ENCODE results near the gene ATG2A.
A peak's percentile ranks its signal among the peaks of the same experiment; 100 is the strongest.

ATG2A gene

DNA sequence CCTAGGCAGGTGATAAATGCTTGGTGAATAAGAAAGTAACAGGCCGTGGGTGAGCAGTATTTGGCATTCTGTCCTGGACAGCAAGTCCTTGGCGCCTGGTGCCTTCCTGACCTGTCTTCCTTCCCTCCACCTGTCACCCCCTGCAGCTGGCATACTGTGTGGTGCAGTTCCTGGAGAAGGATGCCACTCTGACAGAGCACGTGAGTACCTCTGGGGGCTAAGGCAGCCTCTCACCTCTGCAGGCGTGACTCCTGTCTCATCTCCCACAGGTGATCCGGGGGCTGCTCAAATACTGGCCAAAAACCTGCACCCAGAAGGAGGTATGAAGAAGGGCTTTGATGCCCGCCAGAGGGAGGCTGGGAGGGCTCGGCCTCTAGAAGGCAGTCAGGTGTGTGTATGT is 14.3 kb upstream of the ATG2A start:
- no peaks in the 10 kb centered on the region for H3K36me3 ChIP-seq (ENCODE audit: insufficient read depth, low read length)
- H3K9me3 ChIP-seq (ENCODE audit: control insufficient read depth, insufficient read depth, low read length), result no peaks in the 10 kb centered on the region
- H3K4me1 ChIP-seq (ENCODE audit: insufficient read depth, low read length), result peaks cover 7% of the 10 kb centered on the region
- no peak overlapping the region for H3K9ac ChIP-seq (ENCODE audit: low read depth, low read length)

DNA sequence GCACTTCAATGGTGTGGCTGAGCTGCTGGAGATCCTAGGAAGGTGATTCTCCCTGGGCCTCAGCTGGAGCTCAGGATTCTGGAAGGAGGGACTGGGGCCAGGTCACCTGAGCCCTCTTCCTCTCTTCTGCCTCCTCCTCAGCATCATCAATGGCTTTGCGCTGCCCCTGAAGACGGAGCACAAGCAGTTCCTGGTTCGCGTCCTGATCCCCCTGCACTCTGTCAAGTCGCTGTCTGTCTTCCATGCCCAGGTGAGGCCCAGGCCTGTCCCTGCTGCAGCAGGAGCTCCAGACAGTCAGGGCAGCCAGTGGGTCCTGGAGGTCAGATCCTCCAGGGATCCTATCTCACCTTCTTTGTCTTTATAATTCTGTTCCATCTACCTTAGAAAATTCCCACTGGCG is 13.3 kb upstream of the ATG2A start:
- no peaks in the 10 kb centered on the region for H3K9me3 ChIP-seq (ENCODE audit: control insufficient read depth, insufficient read depth, low read length)
- H3K36me3 ChIP-seq (ENCODE audit: insufficient read depth, low read length), result no peaks in the 10 kb centered on the region
- peaks cover 1% of the 10 kb centered on the region; the same call in 1 of the 2 replicates for H3K4me1 ChIP-seq (ENCODE audit: insufficient read depth, low read length)
- H3K9ac ChIP-seq (ENCODE audit: low read depth, low read length), result no peak overlapping the region

DNA sequence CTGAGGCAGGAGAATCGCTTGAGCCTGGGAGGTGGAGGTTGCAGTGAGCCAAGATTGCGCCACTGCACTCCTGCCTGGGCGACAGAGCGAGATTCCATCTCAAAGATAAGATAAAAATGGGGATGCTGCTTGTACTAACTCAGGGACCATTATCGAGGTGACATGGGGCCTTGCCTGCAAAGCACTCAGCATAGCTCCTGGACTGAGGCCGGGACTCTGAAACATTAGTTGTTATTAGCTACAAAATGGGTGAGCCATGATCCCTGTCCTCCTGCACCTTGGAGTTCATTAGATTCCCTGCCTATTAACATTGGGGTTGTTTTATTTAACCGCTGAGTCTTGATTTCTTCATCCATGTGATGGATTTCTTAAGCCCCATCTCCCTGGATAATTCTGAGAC is 12.6 kb upstream of the ATG2A start:
- H3K9ac ChIP-seq (ENCODE audit: low read depth, low read length), result no peak overlapping the region

DNA sequence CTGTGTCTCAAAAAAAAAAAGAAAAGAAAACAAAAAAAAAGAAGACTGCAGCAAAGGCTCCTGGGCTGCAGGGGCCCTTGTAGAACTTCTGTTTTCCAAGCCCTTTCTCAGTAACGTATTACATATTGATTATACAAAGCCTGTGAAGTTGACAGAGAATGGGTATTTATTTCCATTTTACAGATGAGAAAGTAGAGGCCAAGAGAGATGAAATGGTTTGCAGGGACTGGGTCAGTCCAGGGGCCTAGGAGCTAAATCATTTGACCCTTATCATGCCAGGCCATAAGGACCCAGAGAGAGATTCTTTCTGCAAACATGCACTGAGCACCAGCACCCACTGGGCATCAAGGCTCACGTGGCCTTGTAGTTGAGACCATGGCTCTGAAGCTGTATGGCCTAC is 11.9 kb upstream of the ATG2A start:
- no peaks in the 10 kb centered on the region for H3K4me1 ChIP-seq (ENCODE audit: insufficient read depth, low read length)
- H3K9me3 ChIP-seq (ENCODE audit: control insufficient read depth, insufficient read depth, low read length), result no peaks in the 10 kb centered on the region
- H3K36me3 ChIP-seq (ENCODE audit: insufficient read depth, low read length), result no peaks in the 10 kb centered on the region
- no peak overlapping the region for H3K9ac ChIP-seq (ENCODE audit: low read depth, low read length)

More for the DNA sequence above, 12.6 kb upstream of the ATG2A start:
- no peaks in the 10 kb centered on the region for H3K4me1 ChIP-seq (ENCODE audit: insufficient read depth, low read length)
- no peaks in the 10 kb centered on the region for H3K9me3 ChIP-seq (ENCODE audit: control insufficient read depth, insufficient read depth, low read length)
- no peaks in the 10 kb centered on the region for H3K36me3 ChIP-seq (ENCODE audit: insufficient read depth, low read length)

DNA sequence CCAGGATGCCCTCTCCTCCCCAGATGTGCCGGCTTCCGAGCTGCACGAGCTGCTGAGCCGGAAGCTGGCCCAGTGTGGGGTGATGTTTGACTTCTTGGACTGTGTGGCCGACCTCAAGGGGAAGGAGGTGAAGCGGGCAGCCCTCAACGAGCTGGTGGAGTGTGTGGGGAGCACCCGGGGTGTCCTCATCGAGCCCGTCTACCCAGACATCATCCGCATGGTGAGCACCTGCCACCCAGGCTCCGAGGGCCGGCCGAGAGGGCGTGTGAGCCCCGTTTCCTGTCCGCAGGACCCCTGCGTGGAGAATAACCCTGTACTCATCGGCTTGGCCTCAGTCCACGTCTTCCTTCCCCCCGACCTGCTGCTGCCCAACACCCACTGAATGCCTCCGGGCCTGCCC is 9.7 kb upstream of the ATG2A start:
- Histone ChIP-seq H3K4me1 (ENCODE audit: insufficient read depth, low read length) (no peaks in the 10 kb centered on the region; the same call in 1 of the 2 replicates), H3K36me3 (ENCODE audit: insufficient read depth, low read length) (no peaks in the 10 kb centered on the region), H3K9me3 (ENCODE audit: control insufficient read depth, insufficient read depth, low read length) (no peaks in the 10 kb centered on the region), H3K9ac (ENCODE audit: low read depth, low read length) (no peak overlapping the region)

DNA sequence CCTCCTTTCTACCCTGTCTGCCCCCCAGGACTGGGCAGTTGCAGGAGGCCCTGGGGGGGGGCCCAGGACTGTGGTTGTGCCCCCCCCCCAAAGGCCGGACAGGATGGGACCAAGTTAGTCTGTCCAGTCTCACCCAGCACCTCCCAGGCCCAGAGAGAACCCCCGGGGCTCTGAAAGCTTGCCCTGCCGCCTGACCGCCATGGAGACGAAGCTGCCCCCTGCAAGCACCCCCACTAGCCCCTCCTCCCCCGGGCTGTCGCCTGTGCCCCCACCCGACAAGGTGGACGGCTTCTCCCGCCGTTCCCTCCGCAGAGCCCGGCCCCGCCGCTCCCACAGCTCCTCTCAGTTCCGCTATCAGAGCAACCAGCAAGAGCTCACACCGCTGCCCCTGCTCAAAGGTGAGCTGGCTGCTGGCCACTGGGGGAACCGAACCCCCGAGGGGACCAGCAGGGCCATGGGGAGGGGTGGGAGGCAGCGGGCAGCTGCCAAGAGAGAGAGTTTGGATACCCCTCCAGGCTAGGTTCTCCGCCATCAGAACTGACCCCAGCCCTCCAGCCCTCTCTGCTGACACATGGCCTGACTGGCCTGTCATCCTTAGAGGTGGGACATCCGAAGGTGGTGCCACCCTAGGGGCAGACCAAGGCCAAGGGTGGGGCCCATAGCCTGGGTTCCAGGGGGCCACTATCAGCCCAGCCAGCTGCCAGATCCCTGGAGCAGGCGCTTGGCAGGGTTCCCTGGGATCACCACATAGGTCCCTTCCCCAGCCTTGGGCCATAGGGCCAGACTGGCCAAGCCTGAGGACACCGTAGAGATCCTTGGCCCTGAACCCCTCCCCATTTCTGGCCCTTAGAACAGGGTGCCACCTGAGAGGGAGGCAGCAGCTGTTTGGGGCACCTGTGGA is 8.8 kb upstream of the ATG2A start:
- Histone ChIP-seq H3K36me3 (ENCODE audit: insufficient read depth, low read length) (no peaks in the 10 kb centered on the region), H3K4me1 (ENCODE audit: insufficient read depth, low read length) (no peaks in the 10 kb centered on the region; the same call in 1 of the 2 replicates), H3K9ac (ENCODE audit: low read depth, low read length) (peak overlapping the region; percentile 56; the same call in 1 of the 2 replicates), H3K9me3 (ENCODE audit: control insufficient read depth, insufficient read depth, low read length) (no peaks in the 10 kb centered on the region)

DNA sequence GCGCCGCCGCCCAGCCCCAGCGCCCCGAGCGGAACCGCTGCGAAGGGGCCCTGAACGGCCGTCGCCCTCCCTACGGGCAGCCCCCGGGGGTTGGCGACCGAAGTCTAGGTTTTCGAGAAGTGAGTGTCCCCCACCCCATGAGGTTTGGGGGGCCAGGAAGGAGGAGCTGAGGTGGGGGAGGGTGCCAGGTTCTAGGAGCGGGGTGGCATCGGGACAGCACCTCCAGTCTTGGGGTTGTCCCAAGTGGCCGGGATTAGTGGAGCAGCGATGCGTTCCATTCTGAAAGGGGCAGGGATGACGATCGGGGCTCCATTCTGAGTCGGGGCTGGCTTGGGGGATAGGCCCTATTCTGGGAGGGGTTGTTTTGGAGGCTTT is 7.9 kb upstream of the ATG2A start:
- no peaks in the 10 kb centered on the region for H3K36me3 ChIP-seq (ENCODE audit: insufficient read depth, low read length)
- no peaks in the 10 kb centered on the region; the same call in 1 of the 2 replicates for H3K4me1 ChIP-seq (ENCODE audit: insufficient read depth, low read length)
- H3K9ac ChIP-seq (ENCODE audit: low read depth, low read length), result peak overlapping the region; percentile 56; the same call in 1 of the 2 replicates
- H3K9me3 ChIP-seq (ENCODE audit: control insufficient read depth, insufficient read depth, low read length), result no peaks in the 10 kb centered on the region

DNA sequence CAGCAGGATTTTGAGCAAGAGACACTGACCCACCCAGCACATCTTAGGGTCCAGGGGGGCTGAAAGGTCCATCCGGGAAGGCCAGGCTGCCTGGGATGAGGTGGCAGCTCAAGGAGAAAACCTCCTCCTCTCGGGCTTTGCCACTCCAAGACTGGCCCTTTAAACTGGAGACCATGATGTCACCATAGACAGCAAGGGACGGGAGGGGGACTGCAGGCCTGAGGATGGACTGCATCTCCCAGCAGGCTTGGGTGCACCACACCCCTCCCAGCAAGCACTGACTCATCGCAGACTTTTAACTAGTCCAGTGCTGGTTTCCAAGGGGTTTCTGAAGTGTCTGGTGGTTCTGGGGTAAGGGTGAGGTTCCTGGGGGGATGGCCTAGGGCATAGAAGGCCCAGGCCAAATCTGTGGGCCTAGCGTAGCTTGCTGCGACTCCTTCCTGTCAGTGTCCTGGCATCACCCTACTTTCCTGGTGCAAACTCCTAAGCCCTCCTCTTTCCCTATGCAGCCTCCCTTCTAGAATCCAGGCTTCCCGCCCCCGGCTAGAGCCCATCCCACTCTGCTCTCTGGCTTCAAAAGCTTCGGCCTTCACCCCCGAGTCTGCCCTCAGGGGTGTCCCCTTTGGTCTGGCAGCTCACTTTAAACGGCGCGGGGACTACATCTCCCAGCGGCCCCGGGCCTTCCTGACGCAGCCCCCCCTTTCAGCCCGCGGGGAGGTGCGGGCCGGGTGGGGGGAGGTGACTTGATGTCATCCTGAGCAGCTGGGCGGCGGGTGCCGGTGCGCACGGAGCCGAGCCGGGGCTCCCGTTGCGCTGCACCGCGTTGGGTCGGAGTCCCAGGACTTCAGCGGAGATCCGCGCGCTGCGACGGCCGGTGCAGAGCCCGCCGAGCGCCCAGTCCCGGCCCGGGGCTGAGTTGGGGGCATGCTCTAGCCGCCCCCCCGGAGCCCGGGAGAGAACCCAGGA is 7.2 kb upstream of the ATG2A start, which contains the start of gene PPP2R5B:
TSS of gene PPP2R5B (plus strand) at position 746 of the 966 bp plus-strand sequence. CDS start 1,046 bp downstream, outside the sequence.
- Histone ChIP-seq H3K36me3 (ENCODE audit: insufficient read depth, low read length) (no peaks in the 10 kb centered on the region), H3K9ac (ENCODE audit: low read depth, low read length) (peak within 1 kb of the TSS; percentile 56), H3K4me1 (ENCODE audit: insufficient read depth, low read length) (no peaks in the 10 kb centered on the region; the same call in 1 of the 2 replicates), H3K9me3 (ENCODE audit: control insufficient read depth, insufficient read depth, low read length) (no peaks in the 10 kb centered on the region)

DNA sequence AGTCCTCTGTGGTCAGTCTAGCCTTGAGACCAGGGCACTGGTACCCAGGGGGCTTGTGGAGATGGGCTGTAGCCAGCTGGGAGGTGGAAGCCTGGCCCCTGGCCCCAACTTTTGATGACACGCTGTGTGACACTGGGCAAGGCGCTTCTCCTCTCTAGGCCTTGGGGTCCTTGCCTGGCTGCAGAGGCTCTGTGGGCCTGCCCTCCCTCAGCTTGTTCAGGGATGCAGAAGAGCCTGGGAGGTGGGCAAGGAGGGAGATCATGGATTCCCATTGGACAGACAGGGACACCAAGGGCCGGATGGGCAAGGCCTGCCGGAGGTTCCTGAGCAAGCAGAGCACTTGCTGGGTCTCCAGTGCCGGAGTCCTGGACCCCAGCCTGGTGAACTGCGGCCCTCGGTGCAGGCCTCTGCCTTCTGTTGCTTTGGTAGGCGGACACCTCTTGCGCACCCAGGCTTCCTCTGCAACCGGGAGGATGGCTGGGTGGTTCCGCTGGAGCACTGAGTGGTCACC is 6.2 kb upstream of the ATG2A start:
- no peak overlapping the region for H3K9ac ChIP-seq (ENCODE audit: low read depth, low read length)
- no peaks in the 10 kb centered on the region for H3K36me3 ChIP-seq (ENCODE audit: insufficient read depth, low read length)
- H3K4me1 ChIP-seq (ENCODE audit: insufficient read depth, low read length), result no peaks in the 10 kb centered on the region; the same call in 1 of the 2 replicates
- no peaks in the 10 kb centered on the region for H3K9me3 ChIP-seq (ENCODE audit: control insufficient read depth, insufficient read depth, low read length)

DNA sequence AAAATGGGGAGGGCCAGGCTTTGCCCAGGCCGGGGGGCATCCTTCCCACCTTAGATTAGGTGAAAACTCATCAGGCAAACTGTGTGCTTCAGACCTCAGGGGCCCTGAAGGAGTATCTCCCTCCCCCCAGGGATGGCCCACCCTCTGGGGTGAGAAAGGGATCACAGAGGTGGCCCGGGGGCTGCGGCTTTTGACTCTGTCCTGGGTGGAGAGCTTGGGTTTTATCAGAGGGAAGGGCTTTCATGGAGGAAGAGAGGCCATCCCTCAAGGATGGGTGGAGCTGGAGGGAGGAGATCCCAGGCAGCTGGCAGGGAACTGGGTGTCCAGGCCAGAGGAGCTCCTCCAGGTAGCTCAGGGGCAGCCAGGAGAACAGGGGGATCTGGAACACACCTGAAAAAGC is 4.4 kb upstream of the ATG2A start:
- H3K4me1 ChIP-seq (ENCODE audit: insufficient read depth, low read length), result no peaks in the 10 kb centered on the region; the same call in 1 of the 2 replicates
- no peaks in the 10 kb centered on the region for H3K36me3 ChIP-seq (ENCODE audit: insufficient read depth, low read length)
- no peaks in the 10 kb centered on the region for H3K9me3 ChIP-seq (ENCODE audit: control insufficient read depth, insufficient read depth, low read length)
- H3K9ac ChIP-seq (ENCODE audit: low read depth, low read length), result no peak overlapping the region

DNA sequence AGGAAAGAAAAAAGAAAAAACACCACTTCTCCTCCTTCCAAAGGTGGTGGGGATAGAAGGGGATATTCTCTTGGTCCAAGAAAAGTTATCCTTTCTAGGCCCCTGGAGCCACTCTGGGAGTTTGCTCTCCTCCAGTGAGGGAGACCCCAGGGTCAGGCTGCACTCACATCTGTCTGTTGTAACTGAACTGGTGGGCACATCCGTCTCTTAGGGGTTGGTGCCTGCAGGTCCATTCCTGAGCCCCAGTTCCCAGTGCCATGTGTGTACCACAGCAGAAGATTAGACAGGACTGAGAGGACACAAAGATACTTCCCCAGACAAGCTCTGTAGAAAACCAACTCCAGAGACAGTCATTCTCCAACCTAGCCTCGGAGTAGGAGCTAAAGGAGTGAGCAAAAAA is 3.1 kb upstream of the ATG2A start:
- H3K9me3 ChIP-seq (ENCODE audit: control insufficient read depth, insufficient read depth, low read length), result no peaks in the 10 kb centered on the region
- no peaks in the 10 kb centered on the region for H3K36me3 ChIP-seq (ENCODE audit: insufficient read depth, low read length)
- no peaks in the 10 kb centered on the region; the same call in 1 of the 2 replicates for H3K4me1 ChIP-seq (ENCODE audit: insufficient read depth, low read length)
- H3K9ac ChIP-seq (ENCODE audit: low read depth, low read length), result no peak overlapping the region

DNA sequence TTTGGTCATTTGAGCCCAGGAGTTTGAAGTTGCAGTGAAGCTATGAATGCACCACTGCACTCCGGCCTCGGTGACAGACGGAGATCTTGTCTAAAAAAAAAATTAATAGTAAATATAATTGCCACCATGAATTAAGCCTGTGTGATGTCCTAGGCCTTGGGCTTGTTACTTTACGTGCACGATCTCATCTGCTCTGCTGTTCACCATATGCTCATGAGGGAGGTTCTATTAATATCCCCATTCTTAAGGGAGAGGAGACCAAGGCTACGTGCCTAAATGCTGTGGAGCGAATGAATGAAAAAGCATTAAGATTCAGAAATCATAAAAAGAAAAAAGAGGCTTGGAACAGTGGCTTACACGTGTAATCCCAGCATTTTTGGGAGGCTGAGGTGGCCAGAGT is 2.6 kb upstream of the ATG2A start:
- Histone ChIP-seq H3K9ac (ENCODE audit: low read depth, low read length) (no peak overlapping the region), H3K4me1 (ENCODE audit: insufficient read depth, low read length) (no peaks in the 10 kb centered on the region; the same call in 1 of the 2 replicates), H3K9me3 (ENCODE audit: control insufficient read depth, insufficient read depth, low read length) (no peaks in the 10 kb centered on the region), H3K36me3 (ENCODE audit: insufficient read depth, low read length) (no peaks in the 10 kb centered on the region)

DNA sequence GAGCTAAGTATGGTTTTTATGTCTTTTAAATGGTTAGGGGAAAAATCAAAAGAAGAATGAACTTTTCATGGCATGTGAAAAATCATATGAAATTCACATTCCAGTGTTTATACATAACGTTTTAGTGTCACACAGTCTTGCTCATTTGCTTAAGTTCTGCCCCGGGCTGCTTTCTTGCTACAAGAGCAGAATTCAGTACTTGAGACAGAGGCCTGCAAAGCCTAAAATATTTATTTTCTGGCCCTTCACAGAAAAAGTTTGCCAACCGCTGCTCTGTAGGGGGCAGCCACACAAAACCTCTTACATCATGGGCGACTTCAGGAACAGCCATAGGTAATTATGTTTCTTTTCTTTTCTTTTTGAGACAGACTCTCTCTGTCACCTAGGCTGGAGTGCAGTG is 1.0 kb upstream of the ATG2A start:
- no peaks in the 10 kb centered on the region for H3K36me3 ChIP-seq (ENCODE audit: insufficient read depth, low read length)
- no peaks in the 10 kb centered on the region for H3K4me1 ChIP-seq (ENCODE audit: insufficient read depth, low read length)
- peak overlapping the region; percentile 52 for H3K9ac ChIP-seq (ENCODE audit: low read depth, low read length)
- no peaks in the 10 kb centered on the region for H3K9me3 ChIP-seq (ENCODE audit: control insufficient read depth, insufficient read depth, low read length)

DNA sequence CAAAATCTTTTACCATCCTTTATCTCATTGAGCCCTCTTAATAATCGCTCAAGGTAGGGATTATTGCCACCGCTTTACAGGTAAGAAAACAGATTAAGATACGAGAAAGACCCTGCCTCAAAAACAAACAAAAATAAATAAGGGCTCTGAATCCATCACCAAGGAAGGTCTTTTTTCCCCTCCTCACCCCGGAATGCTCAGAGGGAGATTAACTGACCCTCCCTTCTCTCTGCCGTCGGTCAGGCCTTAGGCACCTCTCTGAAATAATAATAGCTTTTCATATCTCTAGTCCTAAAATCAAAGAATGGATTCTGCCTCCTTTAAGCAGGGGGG is 620 bp upstream of the ATG2A start:
- no peaks in the 10 kb centered on the region for H3K4me1 ChIP-seq (ENCODE audit: insufficient read depth, low read length)
- peak overlapping the region; percentile 52 for H3K9ac ChIP-seq (ENCODE audit: low read depth, low read length)
- no peaks in the 10 kb centered on the region for H3K36me3 ChIP-seq (ENCODE audit: insufficient read depth, low read length)
- H3K9me3 ChIP-seq (ENCODE audit: control insufficient read depth, insufficient read depth, low read length), result no peaks in the 10 kb centered on the region
